ENCODE measurements around the gene CNTRL.

- no peak for TF ChIP-seq CTCF (IDR thresholded peaks at IDR 0.05)
- TF ChIP-seq EZH2 (IDR thresholded peaks at IDR 0.05; ENCODE audit: borderline replicate concordance, insufficient read depth, low read depth, low read length, poor library complexity, severe bottlenecking) = no peak
Observed at GRCh38 chr9:121192518-121192917, 117.8 kb downstream of the CNTRL start.
